NCI-H1092 treated with DMSO at 0.1 percent for 48 hours (cell line): ENCODE data around the gene OR51S1.
"Not testable (repeated sequence)": the region's sequence is repeated elsewhere in the genome, so short reads cannot be mapped to it uniquely, and the experiment has no call there.

Source experiments
- DNase-seq: peaks from one replicate; lab custom pipeline; 2025; lab: John Stamatoyannopoulos, UW

The OR51S1 gene

DNA sequence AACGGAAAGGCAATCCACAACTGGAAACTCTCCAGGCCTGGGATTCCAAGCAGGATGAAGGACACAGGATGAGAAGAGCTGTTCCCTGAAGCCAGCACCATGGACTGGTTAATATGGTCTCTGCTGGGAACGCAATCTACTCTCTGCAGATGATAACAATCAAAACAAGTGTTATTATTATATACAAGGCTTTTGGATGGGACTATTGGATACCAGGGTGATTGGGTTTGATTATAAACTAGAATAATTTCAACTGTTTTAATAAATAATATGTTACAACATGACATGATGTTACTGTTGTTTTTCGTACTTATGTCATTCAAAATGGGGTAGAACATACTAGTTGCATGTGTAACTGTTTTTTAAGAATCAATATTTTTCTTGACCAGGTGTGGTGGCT lies 44.7 kb downstream of the OR51S1 start, which contains the start of gene OR52R1:
TSS of gene OR52R1 (minus strand) at position 101 of the 400 bp plus-strand sequence. CDS start at position 101, 0 bp downstream.
- no peak for DNase-seq

GRCh38 chr11:4801316-4801715 lies 47.7 kb downstream of the OR51S1 start:
- not testable (repeated sequence) for DNase-seq

DNA sequence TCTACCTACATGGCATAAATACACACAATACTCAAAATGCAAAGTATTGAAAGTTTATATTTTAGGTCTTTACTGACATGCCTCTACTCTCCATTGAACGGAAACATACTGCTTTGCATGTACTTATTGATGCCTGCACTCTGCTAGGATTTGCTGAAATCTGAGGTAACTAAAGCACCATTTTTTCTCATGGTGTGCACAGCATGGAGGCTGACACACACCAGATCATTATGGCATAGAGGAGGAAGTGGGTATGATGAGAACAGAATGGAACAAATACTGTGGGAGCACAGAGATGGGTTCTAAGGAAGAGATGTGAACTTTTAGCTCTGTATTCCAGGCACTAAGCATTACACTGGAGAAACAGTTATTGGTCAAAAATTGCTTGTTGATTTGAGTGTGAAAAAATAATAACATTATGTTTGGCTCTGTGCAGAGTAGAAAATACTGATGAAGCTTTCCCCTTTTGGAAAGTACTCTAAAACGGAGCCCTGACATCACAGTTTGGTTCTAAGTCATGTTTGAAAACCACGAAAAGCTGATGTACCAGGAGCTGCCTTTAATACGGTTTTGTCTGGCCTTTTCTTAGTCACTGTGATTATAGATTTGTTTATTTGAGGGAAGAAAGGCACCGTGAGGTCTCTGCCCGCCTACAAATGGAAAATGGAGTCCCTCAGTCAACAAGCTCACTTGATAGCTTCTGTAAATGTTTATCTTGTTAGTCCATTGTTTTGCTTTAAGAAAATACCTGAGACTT lies 50.4 kb downstream of the OR51S1 start:
- no peak for DNase-seq
